Common myeloid progenitor, CD34-positive (primary cell): ENCODE results near the gene TPPP.

Source experiments
- CTCF ChIA-PET: fragments of 350-600 bp; sonication (Branson Sonifier 250); formaldehyde crosslinking; loops from one replicate; lab custom pipeline; 2021; ENCODE audit warnings: antibody characterized with exemption; lab: Charles Lee
- POLR2A ChIA-PET: fragments of 350-600 bp; sonication (Branson Sonifier 250); formaldehyde crosslinking; loops from one replicate; lab custom pipeline; 2021; ENCODE audit warnings: antibody characterized with exemption; lab: Charles Lee
- DNase-seq, 3 donors: peaks; one replicate each; pipeline versions ENCODE4 v3.0.0 to v3.0.0-alpha.2; 2013
- H3K27ac ChIP-seq, 2 experiments: 1 replicate in 1 of 2; 2 replicates in 1 of 2; pipeline ENCODE4 v1.7.0; 2013; ENCODE audit warnings: inconsistent platforms in 2 of 2, low read length in 2 of 2, mild to moderate bottlenecking in 2 of 2, low read depth in 1 of 2, moderate library complexity in 1 of 2; ENCODE audit not compliant: severe bottlenecking in 2 of 2, insufficient read depth in 1 of 2, poor library complexity in 1 of 2
- H3K27me3 ChIP-seq, 5 experiments: replicated peaks in 2 of 5; 1 replicate in 3 of 5; 2 replicates in 2 of 5; pipeline versions ENCODE4 v1.6.1 to v1.7.0; 2013; ENCODE audit warnings: low read length in 4 of 5, mild to moderate bottlenecking in 2 of 5, moderate library complexity in 2 of 5, inconsistent platforms in 1 of 5; ENCODE audit not compliant: insufficient read depth in 5 of 5, control insufficient read depth in 4 of 5
- H3K36me3 ChIP-seq, 4 experiments: 1 replicate in 2 of 4; 2 replicates in 2 of 4; pipeline versions ENCODE4 v1.6.1 to v1.7.0; 2013; ENCODE audit warnings: low read length in 3 of 4, control low read depth in 1 of 4, mild to moderate bottlenecking in 1 of 4; ENCODE audit not compliant: control insufficient read depth in 4 of 4, insufficient read depth in 4 of 4
- H3K4me1 ChIP-seq, 4 experiments: 1 replicate in 3 of 4; 2 replicates in 1 of 4; pipeline versions ENCODE4 v1.6.1 to v1.7.1; 2013; ENCODE audit warnings: low read length in 3 of 4, mild to moderate bottlenecking in 3 of 4, control low read depth in 1 of 4, inconsistent platforms in 1 of 4, moderate library complexity in 1 of 4; ENCODE audit not compliant: control insufficient read depth in 4 of 4, insufficient read depth in 4 of 4; ENCODE audit errors: control extremely low read depth in 1 of 4
- H3K4me3 ChIP-seq, 7 experiments: 1 replicate in 4 of 7; 2 replicates in 3 of 7; pipeline versions ENCODE4 v1.5.1 to v1.7.0; 2013; ENCODE audit warnings: mild to moderate bottlenecking in 7 of 7, low read length in 6 of 7, moderate library complexity in 6 of 7, inconsistent platforms in 2 of 7, low read depth in 2 of 7, control low read depth in 1 of 7; ENCODE audit not compliant: insufficient read depth in 4 of 7, control insufficient read depth in 1 of 7; ENCODE audit errors: extremely low read depth in 1 of 7
- H3K9me3 ChIP-seq, 5 experiments: 1 replicate in 4 of 5; 2 replicates in 1 of 5; pipeline versions ENCODE4 v1.6.1 to v1.7.1; 2013; ENCODE audit warnings: low read length in 4 of 5, mild to moderate bottlenecking in 2 of 5, inconsistent platforms in 1 of 5, low read depth in 1 of 5, moderate library complexity in 1 of 5; ENCODE audit not compliant: control insufficient read depth in 4 of 5, insufficient read depth in 2 of 5; ENCODE audit errors: control extremely low read depth in 1 of 5
- WGBS: methylation state at CpG from one replicate; pipeline ENCODE4 v1.1.5; 2013; ENCODE audit not compliant: insufficient coverage; 5-methylcytosine and 5-hydroxymethylcytosine counted together

TPPP gene

DNA sequence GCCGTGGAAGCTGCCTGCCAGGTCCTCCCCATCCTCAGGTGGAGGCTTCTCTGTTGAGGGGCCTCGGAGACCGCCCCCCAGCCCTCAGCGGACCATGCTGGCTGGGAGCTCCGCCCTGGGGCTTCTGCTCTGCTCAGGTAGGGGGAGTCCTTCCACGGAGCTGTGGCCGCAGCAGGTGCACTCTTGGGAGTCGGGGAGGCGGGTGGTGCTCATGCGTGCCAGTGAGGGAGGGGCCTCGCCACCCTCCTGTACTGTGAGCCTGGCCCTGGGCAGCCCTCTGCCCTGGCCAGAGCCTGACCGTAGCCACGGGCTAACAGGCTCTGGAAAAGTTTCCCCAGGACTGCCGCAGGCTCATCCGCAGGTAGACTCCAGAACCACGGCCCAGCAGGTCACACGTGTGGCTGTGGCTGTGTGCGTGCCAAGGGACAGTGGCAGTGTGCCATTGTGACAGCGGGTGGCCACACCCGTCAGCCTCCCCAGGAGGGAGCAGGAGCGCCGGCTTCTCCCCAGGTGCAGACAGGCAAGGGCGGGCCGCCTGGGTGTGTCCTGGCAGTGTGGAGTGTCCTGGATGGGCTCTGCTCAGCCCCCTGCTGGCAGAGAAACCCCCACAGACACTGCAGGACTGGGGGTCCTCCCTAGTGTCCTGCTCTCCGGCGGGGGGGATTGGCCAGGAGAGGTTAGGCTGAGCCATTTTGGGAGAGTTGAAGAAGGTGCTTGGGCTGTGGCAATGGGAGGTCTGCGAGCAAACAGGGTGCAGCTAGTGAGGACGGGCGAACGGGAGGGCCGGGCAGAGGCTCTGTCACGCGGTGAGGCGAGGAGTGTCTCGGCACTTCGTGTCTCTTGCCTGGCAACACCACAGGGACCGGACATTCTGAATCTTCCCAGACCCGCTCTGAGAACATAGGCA, 29.5 kb downstream of the TPPP start:
- CTCF ChIA-PET, result interaction anchor here (1.2 kb wide), 1 partner anchor 237 kb away, joined by 3 read pairs; no protein-coding TSS in a partner anchor
- H3K36me3 ChIP-seq, result peaks cover 7 to 63% (median 40%) of the 10 kb centered on the region in 4 experiments
- 97% methylated on average over 32 of the region's 38 CpGs for WGBS

DNA sequence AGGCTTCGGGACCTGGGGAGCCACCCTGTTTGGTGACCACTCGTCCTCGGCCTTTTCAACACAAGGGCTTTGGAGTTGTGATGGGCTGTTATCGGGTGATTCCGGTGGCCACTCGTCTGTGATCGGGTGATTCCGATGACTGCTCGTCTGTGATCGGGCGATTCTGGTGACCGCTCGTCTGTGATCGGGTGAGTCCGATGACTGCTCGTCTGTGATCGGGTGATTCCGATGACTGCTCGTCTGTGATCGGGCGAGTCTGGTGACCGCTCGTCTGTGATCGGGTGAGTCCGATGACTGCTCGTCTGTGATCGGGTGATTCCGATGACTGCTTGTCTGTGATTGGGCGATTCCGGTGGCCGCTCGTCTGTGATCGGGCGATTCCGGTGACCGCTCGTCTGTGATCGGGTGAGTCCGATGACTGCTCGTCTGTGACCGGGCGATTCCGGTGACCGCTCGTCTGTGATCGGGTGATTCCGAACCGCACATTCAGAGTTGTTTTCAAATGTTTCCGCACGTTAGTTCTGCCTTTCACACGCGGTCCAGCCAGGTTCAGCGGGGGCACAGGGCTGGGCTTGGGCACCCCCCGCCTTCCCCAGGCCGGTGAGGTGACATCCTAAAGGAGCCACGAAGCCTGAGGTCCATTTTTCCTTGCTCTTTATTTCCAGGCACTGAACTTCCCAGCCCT, 30.3 kb downstream of the TPPP start:
- WGBS, result 95% methylated on average over 56 of the region's 56 CpGs
- ChIA-PET CTCF (no interaction called here), POLR2A (no interaction called here)

More for the DNA sequence above, 29.5 kb downstream of the TPPP start:
- POLR2A ChIA-PET, result no interaction called here
- no peaks in the 10 kb centered on the region for H3K27me3 ChIP-seq
- H3K4me1 ChIP-seq, result no peaks in the 10 kb centered on the region
- H3K4me3 ChIP-seq, result no peak overlapping the region
- peaks cover 0 to 5% (median 0%) of the 10 kb centered on the region in 5 experiments for H3K9me3 ChIP-seq
- no peak overlapping the region for H3K27ac ChIP-seq
- DNase-seq, result no peak

DNA sequence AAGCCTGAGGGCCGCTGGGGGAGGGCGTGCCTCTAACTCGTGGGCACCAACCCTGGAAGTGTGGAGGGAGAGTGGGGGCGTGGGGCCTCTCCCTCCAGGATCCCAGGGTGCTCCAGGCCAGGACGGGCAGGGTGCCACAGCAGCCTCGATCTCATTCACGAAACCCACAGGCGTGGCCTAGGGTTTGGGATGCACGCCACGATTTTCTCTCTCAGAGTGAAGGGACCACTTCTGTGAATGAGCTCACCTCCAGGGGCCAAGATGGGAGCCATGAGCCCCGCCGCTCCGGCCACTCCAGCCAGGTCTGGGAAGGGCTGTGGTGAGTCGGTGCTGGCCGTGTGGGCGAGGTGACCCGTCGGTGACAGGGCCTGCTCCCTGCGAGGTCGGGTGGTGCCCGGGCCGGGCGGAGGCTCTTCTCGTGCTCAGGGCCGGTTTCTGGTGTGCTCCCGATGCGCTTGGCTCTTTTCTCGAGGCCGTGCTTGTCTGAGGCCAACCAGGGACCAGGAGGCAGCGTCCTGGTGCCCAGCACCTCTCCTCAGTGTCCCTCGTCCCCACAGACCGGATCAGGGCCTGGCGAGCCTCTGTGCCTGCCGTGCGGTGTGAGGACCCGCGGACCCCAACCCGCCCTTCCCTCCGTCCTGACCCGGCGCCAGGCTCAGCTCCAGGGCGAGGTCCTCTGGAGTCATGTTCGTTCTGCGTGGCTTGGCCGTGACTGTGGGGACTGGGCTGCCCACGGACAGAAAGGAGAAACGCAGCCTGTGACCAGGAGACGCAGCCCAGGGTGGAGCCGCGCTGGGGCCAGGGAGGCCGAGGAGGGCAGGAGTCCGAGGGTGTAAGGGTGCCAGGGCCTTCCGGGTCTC, 31.0 kb downstream of the TPPP start:
- Histone ChIP-seq H3K36me3 (peaks cover 13 to 70% (median 49%) of the 10 kb centered on the region in 4 experiments), H3K27me3 (no peaks in the 10 kb centered on the region), H3K9me3 (peaks cover 0 to 11% (median 5%) of the 10 kb centered on the region in 5 experiments), H3K27ac (no peak overlapping the region), H3K4me1 (no peaks in the 10 kb centered on the region), H3K4me3 (no peak overlapping the region)
- ChIA-PET POLR2A (no interaction called here), CTCF (no interaction called here)
- no peak for DNase-seq
- 96% methylated on average over 53 of the region's 53 CpGs for WGBS

More for the DNA sequence above, 30.3 kb downstream of the TPPP start:
- no peaks in the 10 kb centered on the region for H3K4me1 ChIP-seq
- no peaks in the 10 kb centered on the region for H3K27me3 ChIP-seq
- no peak overlapping the region for H3K27ac ChIP-seq
- H3K4me3 ChIP-seq, result no peak overlapping the region
- no peak for DNase-seq
- peaks cover 0 to 5% (median 2%) of the 10 kb centered on the region in 5 experiments for H3K9me3 ChIP-seq
- H3K36me3 ChIP-seq, result peaks cover 9 to 68% (median 43%) of the 10 kb centered on the region in 4 experiments

DNA sequence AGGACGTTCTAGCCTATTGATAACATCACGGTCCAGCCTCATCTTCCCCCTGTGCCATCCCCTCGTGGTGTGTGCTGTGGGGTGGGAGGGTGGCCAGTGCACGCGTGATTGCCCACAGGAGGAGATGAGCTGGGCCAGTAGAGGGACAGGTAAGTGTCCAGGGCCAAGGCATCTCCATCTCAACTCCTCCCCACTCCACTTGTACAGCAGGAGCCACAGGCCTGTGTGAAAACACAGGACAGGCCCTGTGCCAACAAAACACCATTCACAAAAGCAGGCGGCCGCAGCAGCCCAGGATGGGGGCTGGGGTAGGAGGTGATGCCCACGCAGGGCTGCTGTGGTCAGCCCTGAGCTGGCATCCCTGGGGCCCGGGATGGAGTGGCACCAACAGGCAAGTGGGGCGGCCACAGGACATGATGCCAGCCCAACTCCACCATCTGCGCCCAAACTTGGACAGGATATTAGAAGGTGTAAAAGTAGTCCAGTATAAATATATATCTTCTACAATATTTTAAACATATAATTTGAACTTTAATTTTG, 32.6 kb downstream of the TPPP start:
- WGBS, result 100% methylated on average over 2 of the region's 11 CpGs
- Histone ChIP-seq H3K27me3 (no peaks in the 10 kb centered on the region), H3K27ac (no peak overlapping the region), H3K9me3 (peaks cover 0 to 13% (median 5%) of the 10 kb centered on the region in 5 experiments), H3K4me1 (no peaks in the 10 kb centered on the region), H3K36me3 (peaks cover 13 to 70% (median 53%) of the 10 kb centered on the region in 4 experiments), H3K4me3 (no peak overlapping the region)
- POLR2A ChIA-PET, result no interaction called here
- DNase-seq, result no peak
- CTCF ChIA-PET, result no interaction called here

DNA sequence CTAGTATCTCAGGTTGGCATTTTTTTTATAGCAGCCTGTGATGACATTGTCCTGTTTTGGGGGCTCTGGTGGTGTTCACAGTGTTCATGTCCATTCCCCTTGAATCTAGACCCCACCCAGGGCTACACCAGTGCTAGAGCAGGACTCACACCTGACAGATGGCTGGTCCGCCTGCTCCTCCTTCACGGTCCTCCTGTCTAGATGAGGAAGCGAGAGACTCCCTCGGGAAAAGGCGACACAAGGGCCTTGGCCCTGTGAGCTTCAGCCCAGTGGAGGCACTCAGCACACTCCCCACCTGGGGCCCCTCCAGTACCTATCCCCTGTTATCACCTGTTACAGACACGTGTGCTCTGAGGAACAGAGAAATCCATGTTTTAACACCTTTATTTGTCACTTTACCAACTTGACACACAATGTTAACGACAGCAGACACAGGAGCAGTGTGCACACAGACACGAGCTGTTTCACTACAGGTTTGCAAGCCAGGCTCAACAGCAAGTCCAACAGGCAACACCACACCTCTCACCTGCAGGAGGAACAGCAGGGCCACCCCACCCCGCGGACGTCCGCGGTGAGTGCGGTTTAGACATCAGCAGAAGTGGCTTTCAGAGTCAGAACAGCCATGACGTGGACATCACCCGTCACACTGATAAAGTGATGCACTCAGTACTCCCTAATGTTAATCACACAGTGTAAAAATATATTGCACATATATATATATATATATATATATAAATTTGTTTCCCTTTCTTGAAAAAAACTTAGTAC, 33.5 kb downstream of the TPPP start:
- Histone ChIP-seq H3K36me3 (peaks cover 9 to 66% (median 51%) of the 10 kb centered on the region in 4 experiments), H3K4me1 (no peaks in the 10 kb centered on the region), H3K27ac (no peak overlapping the region), H3K4me3 (no peak overlapping the region), H3K27me3 (no peaks in the 10 kb centered on the region), H3K9me3 (peaks cover 0 to 13% (median 5%) of the 10 kb centered on the region in 5 experiments)
- DNase-seq, result no peak
- WGBS, result 98% methylated on average over 8 of the region's 16 CpGs
- POLR2A ChIA-PET, result no interaction called here
- CTCF ChIA-PET, result no interaction called here

DNA sequence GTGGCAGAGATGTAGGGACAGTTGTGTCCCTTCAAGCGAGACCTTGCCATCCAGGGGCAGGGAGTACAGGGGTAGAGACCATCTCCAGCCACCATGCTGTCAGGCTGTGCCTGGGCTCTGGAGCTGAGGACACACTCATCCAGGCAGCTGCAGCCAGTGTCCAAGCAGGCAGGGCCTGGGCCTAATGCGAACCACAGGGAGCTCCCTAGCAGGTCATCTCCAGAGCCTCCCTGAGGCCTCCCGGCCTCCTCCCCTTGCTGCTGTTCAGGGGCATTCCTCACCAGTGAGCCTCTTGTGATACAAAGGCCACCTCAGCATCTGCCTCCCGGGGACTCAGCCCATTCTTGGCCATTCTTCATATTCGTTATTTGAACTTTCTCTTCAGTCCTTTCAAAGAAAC, 35.0 kb downstream of the TPPP start:
- H3K27ac ChIP-seq, result no peak overlapping the region
- no peaks in the 10 kb centered on the region for H3K27me3 ChIP-seq
- peaks cover 0 to 13% (median 5%) of the 10 kb centered on the region in 5 experiments for H3K9me3 ChIP-seq
- H3K4me3 ChIP-seq, result no peak overlapping the region
- no peak for DNase-seq
- H3K4me1 ChIP-seq, result no peaks in the 10 kb centered on the region
- CTCF ChIA-PET, result interaction anchor here (3.1 kb wide), 1 partner anchor 11 kb away, joined by 13 read pairs; no protein-coding TSS in a partner anchor
- POLR2A ChIA-PET, result no interaction called here
- WGBS, result 100% methylated on average over 5 of the region's 5 CpGs
- peaks cover 9 to 54% (median 44%) of the 10 kb centered on the region in 4 experiments for H3K36me3 ChIP-seq
